ENCODE data around the gene PDE4C.

The PDE4C gene

GRCh38 chr19:18263324-18264136 is 37.3 kb upstream of the PDE4C start:
- ATAC-seq (replicated peaks), result no peak
- peaks cover 65% of the 10 kb centered on the region for H3K36me3 Mint-ChIP-seq (ENCODE audit: insufficient read depth)
- H3K27me3 Mint-ChIP-seq, result no peaks in the 10 kb centered on the region
- H3K27ac Mint-ChIP-seq, result no peak overlapping the region
- peaks cover 9 to 12% of the 10 kb centered on the region in 2 donors for H3K4me1 Mint-ChIP-seq (ENCODE audit: low read depth in 2 of 2)
- DNase-seq, result no peak
- H3K4me3 Mint-ChIP-seq, result no peak overlapping the region
- H3K9me3 Mint-ChIP-seq, result no peaks in the 10 kb centered on the region

DNA sequence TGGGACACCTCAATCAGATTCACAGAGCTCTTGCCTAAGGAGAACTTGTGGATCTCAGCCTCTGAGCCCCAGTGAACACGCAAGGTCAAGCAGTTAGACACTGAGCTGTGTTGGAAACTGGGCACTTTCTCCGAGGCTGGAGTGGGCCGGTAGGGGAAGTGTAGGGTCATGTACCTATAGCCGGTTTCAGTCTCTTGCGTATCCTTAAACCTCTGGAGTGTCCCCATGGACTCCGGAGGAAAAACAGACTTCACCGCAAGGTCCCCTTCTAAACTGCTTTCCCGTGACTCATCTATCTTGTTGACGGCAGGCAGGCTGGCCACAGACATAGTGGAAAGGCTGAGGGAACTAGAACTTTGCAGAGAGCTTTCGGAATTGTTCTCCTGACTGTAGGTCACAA is 36.7 kb upstream of the PDE4C start:
- Mint-ChIP-seq H3K27ac (no peak overlapping the region), H3K4me3 (no peak overlapping the region), H3K9me3 (no peaks in the 10 kb centered on the region), H3K36me3 (ENCODE audit: insufficient read depth) (peaks cover 59% of the 10 kb centered on the region), H3K27me3 (no peaks in the 10 kb centered on the region), H3K4me1 (ENCODE audit: low read depth in 2 of 2) (peaks cover 9 to 12% of the 10 kb centered on the region in 2 donors)
- DNase-seq, result no peak
- no peak for ATAC-seq (replicated peaks)

- H3K27ac Mint-ChIP-seq, result no peak overlapping the region
- peaks cover 52% of the 10 kb centered on the region for H3K36me3 Mint-ChIP-seq (ENCODE audit: insufficient read depth)
- DNase-seq (no peak), ATAC-seq (replicated peaks) (no peak)
- H3K4me3 Mint-ChIP-seq, result no peak overlapping the region
- no peaks in the 10 kb centered on the region for H3K27me3 Mint-ChIP-seq
- peaks cover 9 to 12% of the 10 kb centered on the region in 2 donors for H3K4me1 Mint-ChIP-seq (ENCODE audit: low read depth in 2 of 2)
- no peaks in the 10 kb centered on the region for H3K9me3 Mint-ChIP-seq
Measured at GRCh38 chr19:18262144-18262543, 35.9 kb upstream of the PDE4C start.

DNA sequence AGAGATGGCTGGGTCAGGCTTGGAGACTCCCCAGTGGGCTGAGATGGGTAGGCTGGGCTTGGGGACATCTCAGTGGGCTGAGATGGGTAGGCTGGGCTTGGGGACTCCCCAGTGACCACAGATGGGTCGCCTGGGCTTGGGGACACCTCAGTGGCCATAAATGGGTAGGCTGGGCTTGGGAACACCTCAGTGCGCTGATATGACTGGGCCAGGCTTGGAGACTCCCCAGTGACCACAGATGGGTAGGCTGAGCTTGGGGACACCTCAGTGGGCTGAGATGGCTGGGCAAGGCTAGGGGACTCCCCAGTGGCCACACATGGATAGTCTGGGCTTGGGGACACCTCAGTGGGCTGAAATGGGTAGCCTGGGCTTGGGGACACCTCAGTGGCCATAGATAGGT is 35.2 kb upstream of the PDE4C start:
- Mint-ChIP-seq H3K9me3 (no peaks in the 10 kb centered on the region), H3K36me3 (ENCODE audit: insufficient read depth) (peaks cover 45% of the 10 kb centered on the region)

DNA sequence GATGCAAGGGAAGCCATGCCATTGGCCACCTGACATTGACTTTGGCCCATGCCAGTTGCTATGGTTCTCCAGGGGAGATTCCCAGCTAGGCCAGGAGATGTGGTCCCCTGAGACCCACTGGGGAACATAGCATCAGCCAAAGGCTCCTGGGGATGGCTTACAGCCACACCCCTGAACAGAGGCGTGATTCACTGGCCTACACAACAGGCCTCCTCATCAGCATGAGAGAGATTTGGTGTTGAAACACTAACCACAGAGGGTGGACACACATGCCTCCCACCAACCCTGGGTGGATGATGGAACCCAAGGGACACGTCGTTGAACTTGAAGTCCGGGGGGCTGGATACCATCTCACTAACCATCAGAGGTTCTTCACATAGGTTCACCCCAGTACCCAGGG is 33.7 kb upstream of the PDE4C start:
- Mint-ChIP-seq H3K9me3 (no peaks in the 10 kb centered on the region), H3K27ac (no peak overlapping the region), H3K4me3 (no peak overlapping the region), H3K4me1 (ENCODE audit: low read depth in 2 of 2) (peaks cover 4 to 11% of the 10 kb centered on the region in 2 donors), H3K27me3 (peaks cover 6 to 9% of the 10 kb centered on the region in 2 donors), H3K36me3 (ENCODE audit: insufficient read depth) (peaks cover 32% of the 10 kb centered on the region)
- ATAC-seq (replicated peaks), result no peak
- DNase-seq, result peak in 1 of 3 experiments; percentile 1

More for the DNA sequence above, 35.2 kb upstream of the PDE4C start:
- Mint-ChIP-seq H3K4me3 (no peak overlapping the region), H3K27me3 (no peaks in the 10 kb centered on the region), H3K4me1 (ENCODE audit: low read depth in 2 of 2) (peaks cover 8 to 12% of the 10 kb centered on the region in 2 donors), H3K27ac (no peak overlapping the region)
- DNase-seq, result no peak
- ATAC-seq (replicated peaks), result no peak

DNA sequence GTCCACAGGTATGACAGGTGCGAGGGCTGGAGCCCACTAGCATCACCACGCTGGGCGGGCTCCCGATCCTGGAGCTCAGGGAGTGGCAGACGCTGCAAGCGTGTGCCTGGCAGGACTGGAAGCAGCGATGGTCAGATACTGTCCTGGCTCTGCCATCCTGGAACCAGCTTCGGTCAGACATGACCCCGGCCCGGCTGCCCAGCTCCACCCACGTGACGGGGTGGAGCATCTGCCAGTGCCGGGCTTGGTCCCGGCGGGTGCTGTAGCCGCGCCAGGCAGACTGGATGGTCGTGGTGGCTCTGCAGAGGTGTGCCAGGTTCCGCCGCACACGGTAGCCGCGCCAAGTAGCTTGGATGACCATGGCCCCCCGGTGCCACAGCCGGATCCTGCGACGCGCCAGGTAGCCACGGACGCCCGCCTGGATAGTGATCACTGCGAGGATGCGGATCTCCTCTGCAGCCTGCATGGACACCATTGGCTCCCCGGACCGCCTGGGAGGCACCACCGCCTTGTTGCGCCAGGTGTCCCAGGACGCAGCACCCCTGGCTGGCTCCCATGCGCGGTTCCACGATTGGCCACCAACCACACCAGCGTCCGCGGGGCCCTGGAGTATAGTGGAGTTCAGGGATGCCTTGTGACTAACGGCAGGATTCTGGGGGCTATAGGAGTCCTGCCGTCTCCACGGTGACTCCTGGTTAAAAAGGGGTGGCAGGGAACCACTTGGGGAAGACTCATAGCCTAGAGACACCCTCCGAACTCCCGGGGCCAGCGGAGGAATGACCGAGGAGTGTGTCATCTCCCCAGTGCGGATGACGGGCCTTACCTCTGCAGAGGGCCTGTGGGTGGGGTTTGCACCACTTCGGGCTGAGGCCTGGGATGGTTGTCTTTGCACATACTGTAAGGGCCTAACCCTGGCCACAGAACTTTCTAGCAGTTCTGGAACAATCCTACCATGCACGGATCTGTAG is 31.5 kb upstream of the PDE4C start:
- H3K4me1 Mint-ChIP-seq (ENCODE audit: low read depth in 2 of 2), result peaks cover 4 to 8% of the 10 kb centered on the region in 2 donors
- ATAC-seq (replicated peaks) (no peak), DNase-seq (peak in 1 of 3 experiments; percentile 6)
- no peaks in the 10 kb centered on the region for H3K9me3 Mint-ChIP-seq
- no peak overlapping the region for H3K4me3 Mint-ChIP-seq
- H3K36me3 Mint-ChIP-seq (ENCODE audit: insufficient read depth), result peaks cover 34% of the 10 kb centered on the region
- H3K27ac Mint-ChIP-seq, result no peak overlapping the region
- peaks cover 6 to 29% of the 10 kb centered on the region in 2 donors for H3K27me3 Mint-ChIP-seq

DNA sequence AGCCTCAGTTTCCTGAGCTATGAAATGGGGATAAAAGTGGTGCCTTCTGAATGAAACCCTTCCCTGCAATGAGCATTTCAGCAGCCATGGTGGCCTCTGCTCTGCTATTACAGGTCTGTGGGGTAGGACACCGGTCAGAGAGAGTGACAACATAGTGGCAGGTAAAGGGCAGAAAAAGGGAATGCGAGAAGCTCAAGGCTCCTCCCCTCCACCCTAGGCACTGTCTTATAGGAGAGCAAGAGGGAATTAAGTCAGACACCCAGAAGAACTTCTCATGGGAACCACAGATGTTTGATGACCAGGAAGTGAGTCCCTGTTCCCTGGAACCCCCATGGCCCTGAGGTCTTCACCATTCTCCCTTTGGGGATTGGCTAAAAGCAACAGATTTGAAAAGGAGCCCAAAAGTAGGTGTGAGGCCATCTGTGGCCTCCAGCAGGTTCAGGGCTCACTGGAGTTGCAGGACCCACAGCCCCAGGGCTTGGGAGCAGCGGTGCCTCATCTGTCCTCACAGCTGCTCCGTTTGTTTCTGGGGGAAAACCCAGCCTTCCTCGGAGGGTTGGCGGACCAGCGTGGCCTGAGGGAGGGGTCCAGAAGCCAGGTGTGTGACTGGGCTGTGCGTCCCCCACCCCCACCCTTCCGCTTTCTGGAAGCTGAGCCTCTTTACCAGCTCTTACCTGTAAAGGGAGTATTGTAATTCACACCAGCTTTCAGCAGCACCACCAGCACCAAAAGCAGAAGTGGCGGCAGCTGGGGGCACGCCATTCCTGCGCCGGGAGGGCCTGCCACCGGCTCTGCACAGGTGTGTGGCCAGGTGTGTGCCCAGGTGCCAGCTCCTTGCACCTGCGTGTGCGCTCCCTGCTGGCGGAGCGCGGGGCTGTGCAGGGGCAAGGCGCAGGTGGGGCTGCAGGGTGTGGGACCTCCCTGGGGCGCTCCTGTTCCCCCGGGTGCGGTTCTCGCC is 28.6 kb upstream of the PDE4C start:
- H3K9me3 Mint-ChIP-seq, result no peaks in the 10 kb centered on the region
- H3K4me1 Mint-ChIP-seq (ENCODE audit: low read depth in 2 of 2), result peaks cover 3 to 6% of the 10 kb centered on the region in 2 donors
- ATAC-seq (replicated peaks), result peak; percentile 31
- peaks cover 16 to 44% of the 10 kb centered on the region in 2 donors for H3K27me3 Mint-ChIP-seq
- H3K27ac Mint-ChIP-seq, result no peak overlapping the region
- no peak for DNase-seq
- H3K4me3 Mint-ChIP-seq, result no peak overlapping the region
- H3K36me3 Mint-ChIP-seq (ENCODE audit: insufficient read depth), result peaks cover 13% of the 10 kb centered on the region

DNA sequence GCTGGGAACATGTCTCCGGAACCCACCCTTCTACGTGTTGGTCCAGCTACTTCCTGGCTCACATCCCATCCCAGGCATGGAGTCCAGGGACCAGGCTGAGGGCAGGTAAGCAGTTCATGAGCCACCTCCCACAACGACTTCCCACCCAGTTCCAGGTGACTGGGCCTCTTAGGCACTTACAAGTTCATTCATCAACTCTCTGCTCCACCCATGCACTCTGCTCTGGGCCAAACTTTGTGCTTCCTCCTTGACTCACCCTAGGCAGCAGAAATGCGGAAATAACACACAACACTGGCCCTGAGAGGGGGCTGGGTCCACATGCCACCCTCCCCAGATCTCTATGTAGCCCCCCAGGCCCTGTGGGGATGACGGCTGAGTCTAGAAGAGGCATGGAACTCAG is 27.5 kb upstream of the PDE4C start:
- Mint-ChIP-seq H3K9me3 (no peaks in the 10 kb centered on the region), H3K36me3 (ENCODE audit: insufficient read depth) (peaks cover 8% of the 10 kb centered on the region), H3K27ac (no peak overlapping the region), H3K4me3 (no peak overlapping the region), H3K27me3 (peaks cover 16 to 45% of the 10 kb centered on the region in 2 donors), H3K4me1 (ENCODE audit: low read depth in 2 of 2) (peaks cover 3 to 6% of the 10 kb centered on the region in 2 donors)
- ATAC-seq (replicated peaks) (no peak), DNase-seq (no peak)

DNA sequence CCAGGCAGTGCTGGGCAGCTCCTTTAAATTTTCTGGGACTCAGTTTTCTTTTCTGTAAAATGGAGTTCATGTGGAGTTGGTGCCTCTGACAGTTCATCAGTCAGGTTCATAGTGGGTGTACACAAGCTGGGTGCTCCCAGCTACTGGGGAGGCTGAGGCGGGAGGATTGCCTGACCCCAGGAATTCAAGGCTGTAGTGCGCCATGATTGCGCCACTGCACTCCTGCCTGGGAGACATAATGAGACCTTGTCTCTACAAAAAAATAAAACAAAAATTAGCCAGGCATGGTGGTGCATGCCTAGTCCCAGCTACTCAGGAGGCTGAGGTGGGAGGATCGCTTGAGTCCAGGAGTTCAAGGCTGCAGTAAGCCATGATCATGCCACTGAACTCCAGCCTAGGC is 26.9 kb upstream of the PDE4C start:
- ATAC-seq (replicated peaks) (no peak), DNase-seq (no peak)
- Mint-ChIP-seq H3K4me1 (ENCODE audit: low read depth in 2 of 2) (peaks cover 3 to 6% of the 10 kb centered on the region in 2 donors), H3K27ac (no peak overlapping the region), H3K9me3 (no peaks in the 10 kb centered on the region), H3K4me3 (no peak overlapping the region), H3K36me3 (ENCODE audit: insufficient read depth) (peaks cover 8% of the 10 kb centered on the region), H3K27me3 (peaks cover 21 to 51% of the 10 kb centered on the region in 2 donors)

GRCh38 chr19:18252370-18252717 is 26.1 kb upstream of the PDE4C start:
- ATAC-seq (replicated peaks) (no peak), DNase-seq (no peak)
- no peak overlapping the region for H3K27ac Mint-ChIP-seq
- no peak overlapping the region for H3K4me3 Mint-ChIP-seq
- H3K36me3 Mint-ChIP-seq (ENCODE audit: insufficient read depth), result peaks cover 8% of the 10 kb centered on the region
- H3K4me1 Mint-ChIP-seq (ENCODE audit: low read depth in 2 of 2), result peaks cover 3 to 6% of the 10 kb centered on the region in 2 donors
- H3K9me3 Mint-ChIP-seq, result no peaks in the 10 kb centered on the region
- H3K27me3 Mint-ChIP-seq, result peaks cover 23 to 57% of the 10 kb centered on the region in 2 donors

DNA sequence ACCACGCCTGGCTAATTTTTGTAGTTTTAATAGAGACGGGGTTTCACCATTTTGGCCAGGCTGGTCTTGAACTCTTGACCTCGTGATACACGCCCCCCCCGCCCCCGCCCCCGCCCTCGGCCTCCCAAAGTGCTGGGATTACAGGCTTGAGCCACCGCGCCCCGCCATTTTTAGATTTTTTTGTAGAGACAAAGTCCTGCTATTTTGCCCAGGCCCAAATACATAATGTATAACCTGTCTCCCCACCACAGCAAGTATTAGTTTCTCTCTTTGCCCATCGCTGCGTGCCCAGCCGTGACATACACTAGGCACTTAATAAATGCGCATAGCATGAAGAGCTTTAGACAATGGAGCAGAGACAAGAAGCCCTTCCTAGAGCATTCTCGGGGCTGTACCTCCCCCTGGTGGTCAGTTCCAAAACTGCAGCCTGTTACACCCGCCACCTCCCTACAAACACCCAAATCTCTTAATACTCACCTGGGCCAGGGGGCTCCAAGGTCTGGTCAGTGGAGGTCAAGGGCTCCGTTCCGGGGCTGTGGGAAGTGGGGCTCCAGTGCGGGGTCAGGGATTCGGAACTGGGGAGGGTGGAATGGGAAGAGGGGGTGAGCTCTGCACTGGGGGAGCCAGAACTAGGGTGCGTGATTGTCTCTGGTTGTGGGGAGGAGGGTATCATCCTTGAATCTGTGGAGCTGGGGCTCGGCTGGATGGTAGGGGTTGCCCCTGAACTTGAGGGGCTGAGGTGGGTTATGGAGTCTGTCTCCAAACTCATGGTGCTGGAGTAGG is 25.5 kb upstream of the PDE4C start:
- peak; percentile 89 for ATAC-seq (replicated peaks)
- no peak overlapping the region for H3K27ac Mint-ChIP-seq

GRCh38 chr19:18249834-18250233 is 23.6 kb upstream of the PDE4C start:
- peaks cover 17 to 48% of the 10 kb centered on the region in 2 donors for H3K27me3 Mint-ChIP-seq

More for the DNA sequence above, 25.5 kb upstream of the PDE4C start:
- Mint-ChIP-seq H3K27me3 (peaks cover 23 to 57% of the 10 kb centered on the region in 2 donors), H3K9me3 (no peaks in the 10 kb centered on the region), H3K4me1 (ENCODE audit: low read depth in 2 of 2) (peaks cover 3 to 6% of the 10 kb centered on the region in 2 donors), H3K4me3 (no peak overlapping the region), H3K36me3 (ENCODE audit: insufficient read depth) (peaks cover 8% of the 10 kb centered on the region)
- DNase-seq, result peak; percentile 82 to 84 (median 82)

More at GRCh38 chr19:18249834-18250233, 23.6 kb upstream of the PDE4C start:
- ATAC-seq (replicated peaks) (no peak), DNase-seq (no peak)
- no peak overlapping the region for H3K27ac Mint-ChIP-seq
- no peak overlapping the region for H3K4me3 Mint-ChIP-seq
- H3K9me3 Mint-ChIP-seq, result no peaks in the 10 kb centered on the region
- H3K36me3 Mint-ChIP-seq (ENCODE audit: insufficient read depth), result peaks cover 8% of the 10 kb centered on the region
- H3K4me1 Mint-ChIP-seq (ENCODE audit: low read depth in 2 of 2), result peaks cover 3% of the 10 kb centered on the region in 2 donors

Measured in effector memory CD8-positive, alpha-beta T cell (primary cell).